ENCODE results near the gene AFF1.

AFF1 gene

DNA sequence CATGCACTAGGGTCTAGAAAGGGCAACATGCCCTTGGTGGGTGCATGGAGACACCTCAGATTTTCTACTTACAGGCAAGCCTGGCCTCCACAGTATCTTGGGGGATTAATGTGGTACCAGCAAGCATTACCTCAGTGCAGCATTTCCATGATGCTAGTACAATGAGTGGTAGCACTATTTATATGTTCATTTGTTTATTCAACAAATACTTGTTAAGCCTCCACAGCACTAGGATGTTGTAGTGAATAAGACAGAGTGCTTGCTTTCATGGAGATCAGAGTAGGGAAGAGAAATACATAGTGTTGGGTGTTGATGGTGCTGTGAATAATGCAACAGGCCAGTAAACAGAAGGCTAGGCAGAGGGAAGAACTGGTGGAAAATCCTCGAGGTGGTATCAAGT is 152.2 kb downstream of the AFF1 start:
- DNase-seq: no peak

DNA sequence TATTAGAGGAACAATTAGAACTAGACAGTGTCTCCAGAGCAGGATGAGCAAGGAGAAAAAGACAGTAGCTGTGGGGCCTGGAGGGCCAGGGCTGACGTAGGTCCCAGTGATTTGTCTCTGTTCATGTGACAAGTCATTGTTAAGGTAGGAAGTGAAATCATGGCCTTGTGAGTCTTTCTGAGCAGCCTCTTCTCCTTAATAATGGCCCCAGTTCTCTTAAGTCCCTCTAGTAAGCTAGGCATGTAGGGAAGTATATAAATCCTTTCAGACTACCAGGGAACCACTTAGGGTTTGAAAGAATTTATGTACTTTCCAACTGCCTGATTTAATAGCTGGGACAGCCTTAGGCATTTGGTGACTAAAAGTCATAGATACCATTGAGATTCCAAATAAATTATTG is 152.6 kb downstream of the AFF1 start:
- DNase-seq: no peak

DNA sequence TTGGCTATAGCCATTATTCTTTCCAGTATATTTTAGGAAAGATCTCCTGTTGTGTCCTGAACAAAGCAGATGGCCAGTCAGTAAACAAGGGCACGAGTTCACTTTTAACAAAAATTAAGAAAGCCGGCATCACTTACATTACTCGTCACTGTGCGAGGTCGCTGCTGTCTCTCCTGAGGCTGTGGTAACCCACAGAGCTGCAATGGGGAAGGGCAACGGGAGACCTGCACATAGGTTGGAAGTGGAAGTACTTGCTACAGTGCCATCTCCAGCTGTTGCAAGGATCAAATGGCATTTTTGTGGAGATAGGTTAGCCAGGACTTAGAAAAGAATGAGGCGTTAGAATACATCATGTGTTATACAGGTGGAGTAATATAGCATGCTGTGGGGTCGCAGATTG is 153.4 kb downstream of the AFF1 start:
- no peak for DNase-seq

DNA sequence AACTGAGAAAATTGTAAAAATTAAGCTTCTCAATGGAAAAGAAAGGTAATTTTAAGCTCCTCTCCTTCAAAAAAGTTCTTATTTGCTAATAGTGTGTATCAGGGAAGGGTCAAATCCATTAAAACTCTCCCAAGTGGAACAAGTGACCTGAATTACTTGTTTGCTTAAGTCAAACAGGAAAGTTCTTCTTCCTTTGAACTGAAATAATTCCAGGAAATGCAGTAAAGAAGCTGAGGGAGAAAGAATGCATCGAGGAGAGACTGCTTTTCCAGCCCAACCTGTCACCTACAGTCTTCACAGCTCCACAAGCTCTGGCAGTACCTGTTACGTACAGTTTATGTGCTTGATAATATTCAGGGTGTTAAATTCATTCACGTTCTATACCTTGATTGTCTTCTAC is 154.6 kb downstream of the AFF1 start:
- DNase-seq: no peak

DNA sequence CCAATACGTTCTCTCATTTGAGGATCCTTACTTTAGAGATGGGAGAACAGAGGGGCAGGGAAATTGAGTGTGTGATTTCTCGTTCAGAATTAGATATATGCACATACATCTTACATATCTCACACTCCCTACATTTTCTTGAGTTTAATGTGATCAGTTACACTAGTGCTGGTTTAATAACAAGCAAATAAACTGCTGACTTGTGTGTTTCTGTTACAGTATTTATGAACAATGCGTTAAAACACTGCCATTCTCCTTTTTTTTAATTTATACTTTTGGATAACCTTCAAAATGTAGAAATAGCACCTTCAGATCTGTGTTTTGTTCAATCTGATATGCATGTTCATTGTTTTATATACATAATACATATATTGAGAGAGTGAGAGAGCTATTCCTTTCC is 155.5 kb downstream of the AFF1 start:
- DNase-seq: no peak

DNA sequence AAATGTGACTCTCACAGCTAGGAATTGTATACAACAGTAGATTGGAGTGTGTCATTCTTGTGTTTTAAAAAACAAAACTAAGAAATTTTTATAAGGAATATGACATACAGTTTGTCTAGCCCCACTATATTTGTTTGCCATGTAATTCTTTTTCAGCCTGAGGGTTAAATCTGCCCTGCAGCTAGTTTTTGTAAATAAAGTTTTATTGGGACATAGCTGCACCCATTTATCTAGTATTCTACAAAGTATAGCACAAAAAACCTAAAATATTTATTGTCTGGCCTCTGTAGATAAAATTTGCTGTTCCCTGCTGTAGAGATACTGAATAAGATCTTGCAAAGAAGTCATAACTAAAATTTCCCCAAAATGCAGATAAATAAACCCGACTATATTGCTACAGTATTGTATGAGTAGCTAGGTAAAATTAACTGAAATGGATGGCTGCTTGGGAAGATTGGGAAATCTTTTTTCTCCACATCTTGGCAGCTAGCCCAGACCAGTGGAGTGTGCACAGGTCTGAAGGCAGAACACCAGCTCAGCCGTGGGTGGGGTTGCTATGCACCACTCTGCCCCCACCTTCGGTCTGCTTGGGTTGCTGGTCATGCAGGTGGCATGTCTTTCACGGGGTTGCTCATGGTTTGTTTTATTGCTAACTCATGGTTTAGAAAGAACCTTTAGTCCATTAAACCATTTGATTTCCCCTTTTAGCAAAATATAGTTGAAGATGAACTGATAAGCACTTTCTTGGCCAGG is 157.8 kb downstream of the AFF1 start:
- no peak for DNase-seq

DNA sequence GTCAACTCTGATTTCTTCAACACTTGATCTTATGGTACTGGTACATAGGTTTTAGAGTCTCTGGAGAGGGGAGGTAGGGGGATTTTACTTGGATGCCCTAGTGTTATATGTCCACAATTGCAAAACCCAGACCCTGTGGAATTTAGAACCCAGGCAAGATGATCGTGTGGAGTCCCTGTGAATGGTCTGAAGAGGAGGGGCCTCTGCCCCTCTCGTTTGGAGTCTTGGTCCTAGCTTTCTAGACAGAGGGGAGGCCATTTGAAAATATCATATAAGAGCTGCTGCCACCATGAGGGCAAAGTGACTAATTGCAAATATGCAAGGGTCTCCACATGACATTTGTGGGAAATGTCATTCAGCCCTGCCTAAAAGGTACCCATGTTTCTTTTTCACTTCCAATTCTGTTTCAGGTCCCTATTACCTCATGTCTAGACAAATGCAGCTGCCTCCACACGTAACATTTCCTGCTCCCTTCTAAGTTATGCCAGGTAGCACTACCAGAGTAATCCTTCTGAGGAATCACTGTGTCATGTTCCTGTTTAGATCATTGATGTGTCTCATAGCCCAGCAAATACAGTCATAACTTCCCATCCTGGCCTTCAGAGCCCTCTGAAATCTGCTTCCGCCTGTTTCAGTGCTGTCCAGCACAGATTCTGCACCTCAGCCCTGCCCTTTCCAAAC is 158.8 kb downstream of the AFF1 start:
- peak; percentile 27 for DNase-seq

DNA sequence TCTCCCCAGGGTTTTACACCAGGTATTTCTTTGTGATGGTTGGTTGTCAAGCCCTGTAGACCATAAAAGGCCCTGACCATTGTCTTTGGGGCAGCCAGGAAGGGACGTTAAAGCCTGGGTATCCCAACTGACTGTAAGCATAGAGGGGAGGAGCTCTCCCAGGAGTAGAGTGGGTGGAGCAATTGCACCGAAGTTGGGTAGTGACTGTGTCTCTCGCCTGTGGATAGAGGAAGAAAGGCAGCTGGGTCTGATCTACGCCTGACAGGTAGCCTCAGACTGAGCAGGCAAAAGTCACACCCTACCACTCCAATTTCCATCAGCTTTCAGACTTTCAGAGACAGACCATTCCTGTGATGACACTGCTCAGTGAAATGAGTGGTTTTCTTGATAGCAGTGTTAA is 162.3 kb downstream of the AFF1 start:
- no peak for DNase-seq

DNA sequence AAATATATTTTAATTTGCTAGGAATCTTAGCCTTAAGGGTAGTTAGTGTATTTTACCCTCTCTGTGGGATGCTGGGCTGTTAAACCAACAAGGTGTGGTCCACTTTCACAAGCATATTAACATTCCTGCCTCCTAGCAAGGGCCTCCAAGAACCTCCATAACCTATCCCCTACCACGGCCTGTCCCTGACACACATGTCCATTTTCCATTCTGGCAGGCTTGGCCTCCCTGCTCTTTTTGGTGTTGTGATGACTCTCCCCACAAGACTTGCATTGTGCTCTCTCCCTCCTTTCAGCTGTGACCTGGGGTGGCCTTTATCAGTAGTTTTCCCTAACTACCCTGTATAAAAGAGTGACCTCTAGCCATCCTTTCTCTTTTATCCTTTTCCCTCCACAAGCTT is 165.4 kb downstream of the AFF1 start:
- DNase-seq: no peak

DNA sequence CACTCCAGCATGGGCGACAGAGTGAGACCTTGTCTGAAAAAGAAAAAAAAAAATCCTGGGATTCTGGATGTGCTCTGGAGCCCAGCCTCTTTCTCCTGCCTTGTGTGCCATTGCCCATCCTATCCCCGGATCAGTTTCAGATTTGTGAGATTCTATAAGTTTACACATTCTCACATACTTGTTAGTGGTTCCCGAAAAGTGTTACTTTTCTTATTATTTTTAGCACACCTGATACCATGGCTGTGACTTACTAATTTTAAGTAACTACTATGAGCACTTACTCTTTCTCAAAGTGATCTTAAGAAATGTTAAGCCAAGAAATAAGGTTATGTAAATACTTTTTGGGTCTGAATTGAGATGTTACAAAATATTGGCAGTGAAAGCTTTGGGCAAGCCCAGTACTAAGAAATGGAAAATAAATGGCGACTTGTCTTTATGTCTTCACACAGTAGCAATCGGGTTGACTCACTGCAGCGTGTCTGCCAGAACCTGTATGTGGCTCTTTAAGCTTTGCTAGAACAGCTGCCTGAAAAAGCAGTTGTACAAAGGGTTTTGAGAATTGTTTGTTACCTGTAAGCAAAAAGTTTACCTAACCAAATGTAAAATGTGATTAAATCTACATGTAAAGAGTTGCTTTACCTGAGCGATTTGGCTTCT is 166.9 kb downstream of the AFF1 start:
- DNase-seq: no peak

DNA sequence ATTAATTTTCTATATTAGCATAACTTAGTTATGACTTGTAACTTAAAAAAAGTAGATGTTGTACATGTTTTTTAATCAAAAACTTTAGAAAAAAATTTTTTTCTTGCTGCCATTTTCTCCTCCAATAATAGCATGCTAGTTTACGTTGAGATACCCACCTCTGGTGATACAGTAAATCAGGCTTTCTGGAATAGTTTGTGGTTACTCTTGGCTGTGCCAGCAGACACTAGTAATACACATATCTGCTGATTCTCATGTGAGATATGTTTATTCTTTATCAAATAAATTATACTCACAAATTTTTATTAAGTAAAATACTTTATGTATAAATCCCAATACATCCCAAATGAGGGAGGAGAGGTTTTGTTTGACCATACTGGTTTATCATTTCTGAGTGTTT is 168.3 kb downstream of the AFF1 start:
- no peak for DNase-seq

DNA sequence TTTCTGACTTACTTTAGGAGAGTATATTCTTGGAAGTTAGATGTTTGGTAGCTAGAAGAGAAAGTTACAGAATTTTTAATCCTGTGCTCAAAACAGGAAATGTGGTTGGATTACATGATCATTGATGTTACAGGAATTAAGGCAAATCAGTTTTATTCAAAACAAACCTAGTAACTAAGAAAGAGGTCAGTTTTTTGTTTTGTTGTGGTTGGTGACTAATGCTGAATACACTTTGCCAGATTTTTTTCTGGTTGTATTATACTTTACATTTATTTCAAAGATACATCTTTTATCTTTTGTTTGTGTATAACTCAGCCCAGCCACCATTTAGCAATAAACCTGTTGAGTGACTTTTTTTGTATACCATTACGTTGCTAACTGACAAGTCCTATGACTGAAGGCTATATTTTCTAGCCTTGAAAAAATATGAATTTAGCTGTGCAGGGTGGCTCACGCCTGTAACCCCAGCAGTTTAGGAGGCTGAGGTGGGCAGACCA is 168.9 kb downstream of the AFF1 start:
- DNase-seq: no peak

DNA sequence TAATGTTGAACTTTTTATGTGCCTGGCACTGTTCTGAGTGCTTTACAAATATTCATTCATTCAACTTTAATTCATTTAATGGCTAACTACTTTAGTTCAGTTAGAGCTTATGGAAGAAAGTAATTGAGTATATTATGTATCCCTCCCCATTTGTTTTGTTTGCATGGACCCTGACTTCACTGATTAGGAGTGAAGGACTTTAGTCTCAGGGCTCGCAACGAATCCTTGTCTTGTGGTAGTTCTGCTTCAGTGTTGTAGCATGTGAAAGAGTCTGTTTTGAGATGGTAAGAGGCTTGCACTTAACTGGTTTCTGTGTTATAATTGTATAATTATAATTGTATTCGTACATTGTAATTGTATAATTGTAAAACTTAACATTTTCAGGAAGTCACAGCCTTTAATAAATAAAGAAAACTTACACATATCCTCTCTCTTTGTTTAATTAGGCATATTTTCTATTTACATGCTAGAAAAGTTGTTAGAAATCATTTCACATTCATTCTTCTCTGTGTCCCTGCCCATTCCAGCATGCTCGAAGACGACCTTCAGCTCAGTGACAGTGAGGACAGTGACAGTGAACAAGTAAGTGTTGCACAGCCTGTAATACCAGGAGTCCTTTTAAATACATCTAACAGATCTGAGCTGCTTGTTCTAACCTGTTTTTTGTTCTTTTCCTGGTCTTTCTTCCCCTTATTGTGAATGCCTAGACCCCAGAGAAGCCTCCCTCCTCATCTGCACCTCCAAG is 170.5 kb downstream of the AFF1 start:
- no peak for DNase-seq

DNA sequence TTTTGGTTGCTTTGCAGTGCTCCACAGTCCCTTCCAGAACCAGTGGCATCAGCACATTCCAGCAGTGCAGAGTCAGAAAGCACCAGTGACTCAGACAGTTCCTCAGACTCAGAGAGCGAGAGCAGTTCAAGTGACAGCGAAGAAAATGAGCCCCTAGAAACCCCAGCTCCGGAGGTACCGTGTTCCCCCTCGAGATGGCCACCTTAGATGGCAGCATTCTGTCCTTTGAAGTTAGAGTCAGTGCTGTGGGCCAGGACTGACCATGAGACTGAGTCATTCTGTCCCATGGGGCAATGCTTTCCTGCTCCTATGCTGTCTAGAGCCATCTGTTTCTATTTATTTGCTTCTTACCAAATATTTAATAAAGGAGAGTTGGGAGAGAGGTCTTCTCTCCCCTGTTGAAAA is 173.3 kb downstream of the AFF1 start:
- no peak for DNase-seq

DNA sequence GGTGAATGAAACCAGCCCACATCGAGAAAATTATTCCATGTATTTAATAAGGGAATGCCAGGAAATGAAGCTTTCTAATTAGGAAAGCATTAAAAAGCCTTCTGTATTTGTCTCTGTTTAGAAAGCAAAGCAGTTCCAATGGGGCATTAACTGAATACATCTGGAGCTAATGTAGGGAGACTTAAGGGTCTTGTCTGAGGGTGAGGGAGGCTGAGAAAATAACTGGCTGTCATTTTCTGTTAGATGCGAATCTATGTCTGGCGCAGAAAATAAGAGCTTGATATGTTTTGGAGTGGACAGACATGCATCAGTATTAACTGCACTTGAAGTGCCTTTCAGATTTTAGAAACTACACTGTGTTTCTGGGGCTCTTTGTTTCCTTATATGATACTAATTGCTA is 174.3 kb downstream of the AFF1 start:
- no peak for DNase-seq

DNA sequence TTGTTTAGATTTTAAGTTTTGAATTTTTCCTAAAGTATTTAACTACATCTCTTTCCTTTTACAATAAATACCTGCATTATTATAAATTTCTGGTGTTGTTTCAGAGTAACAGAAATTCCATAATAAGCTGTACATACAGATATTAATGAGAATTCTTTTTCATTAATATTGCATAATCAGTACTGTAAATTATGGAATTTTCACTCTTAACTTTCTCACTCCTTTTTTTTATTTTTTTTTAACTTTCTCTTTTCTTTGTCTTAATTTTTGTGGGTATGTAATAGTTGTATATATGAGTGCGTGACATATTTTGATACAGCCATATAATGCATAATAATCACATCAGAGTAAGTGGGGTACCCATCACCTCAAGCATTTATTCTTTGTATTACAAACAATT is 175.1 kb downstream of the AFF1 start:
- no peak for DNase-seq

DNA sequence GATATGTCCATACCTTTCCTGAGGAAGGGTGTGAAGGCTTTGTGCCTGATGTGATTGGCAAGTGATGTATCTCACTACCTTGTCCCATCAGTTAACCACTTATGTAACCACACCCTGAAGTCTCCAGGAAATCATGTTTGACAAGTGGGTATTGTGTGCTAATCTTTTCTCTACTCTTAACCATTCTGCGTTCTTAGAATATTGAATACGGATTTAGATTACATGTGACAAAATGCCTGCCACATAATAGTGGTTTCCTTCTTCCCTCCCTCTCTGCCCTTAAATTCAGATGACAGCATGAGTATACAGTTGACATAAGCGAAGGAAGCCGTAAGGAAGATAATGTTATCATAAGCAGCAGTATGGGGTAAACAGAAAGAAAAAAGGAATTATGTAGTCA is 177.3 kb downstream of the AFF1 start:
- no peak for DNase-seq

DNA sequence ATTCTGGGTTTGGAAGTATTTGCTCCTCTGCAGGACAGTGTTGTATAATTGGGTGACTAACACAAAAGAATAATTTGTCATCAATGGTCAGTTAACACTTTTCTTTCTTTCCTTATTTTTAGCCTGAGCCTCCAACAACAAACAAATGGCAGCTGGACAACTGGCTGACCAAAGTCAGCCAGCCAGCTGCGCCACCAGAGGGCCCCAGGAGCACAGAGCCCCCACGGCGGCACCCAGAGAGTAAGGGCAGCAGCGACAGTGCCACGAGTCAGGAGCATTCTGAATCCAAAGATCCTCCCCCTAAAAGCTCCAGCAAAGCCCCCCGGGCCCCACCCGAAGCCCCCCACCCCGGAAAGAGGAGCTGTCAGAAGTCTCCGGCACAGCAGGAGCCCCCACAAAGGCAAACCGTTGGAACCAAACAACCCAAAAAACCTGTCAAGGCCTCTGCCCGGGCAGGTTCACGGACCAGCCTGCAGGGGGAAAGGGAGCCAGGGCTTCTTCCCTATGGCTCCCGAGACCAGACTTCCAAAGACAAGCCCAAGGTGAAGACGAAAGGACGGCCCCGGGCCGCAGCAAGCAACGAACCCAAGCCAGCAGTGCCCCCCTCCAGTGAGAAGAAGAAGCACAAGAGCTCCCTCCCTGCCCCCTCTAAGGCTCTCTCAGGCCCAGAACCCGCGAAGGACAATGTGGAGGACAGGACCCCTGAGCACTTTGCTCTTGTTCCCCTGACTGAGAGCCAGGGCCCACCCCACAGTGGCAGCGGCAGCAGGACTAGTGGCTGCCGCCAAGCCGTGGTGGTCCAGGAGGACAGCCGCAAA is 179.6 kb downstream of the AFF1 start:
- DNase-seq: no peak

DNA sequence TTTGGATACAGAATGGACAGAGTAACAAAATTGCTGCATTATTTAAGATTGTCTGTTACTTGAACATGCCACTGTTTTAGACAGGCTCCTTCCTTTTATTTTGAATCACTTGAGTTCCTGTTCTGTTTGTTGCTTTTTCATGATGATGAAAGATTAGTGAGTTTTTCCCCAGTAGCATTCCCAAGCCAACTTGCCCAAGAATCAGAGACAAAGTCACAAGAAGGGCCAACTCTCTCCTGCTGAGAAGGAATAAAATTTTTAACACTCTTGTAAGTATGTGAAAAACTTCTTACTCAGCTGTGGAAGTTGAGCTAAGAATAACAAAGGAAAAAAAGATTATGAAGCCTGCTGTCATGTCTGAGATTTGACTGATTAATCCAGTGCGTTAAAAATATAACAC is 181.4 kb downstream of the AFF1 start:
- DNase-seq: no peak

DNA sequence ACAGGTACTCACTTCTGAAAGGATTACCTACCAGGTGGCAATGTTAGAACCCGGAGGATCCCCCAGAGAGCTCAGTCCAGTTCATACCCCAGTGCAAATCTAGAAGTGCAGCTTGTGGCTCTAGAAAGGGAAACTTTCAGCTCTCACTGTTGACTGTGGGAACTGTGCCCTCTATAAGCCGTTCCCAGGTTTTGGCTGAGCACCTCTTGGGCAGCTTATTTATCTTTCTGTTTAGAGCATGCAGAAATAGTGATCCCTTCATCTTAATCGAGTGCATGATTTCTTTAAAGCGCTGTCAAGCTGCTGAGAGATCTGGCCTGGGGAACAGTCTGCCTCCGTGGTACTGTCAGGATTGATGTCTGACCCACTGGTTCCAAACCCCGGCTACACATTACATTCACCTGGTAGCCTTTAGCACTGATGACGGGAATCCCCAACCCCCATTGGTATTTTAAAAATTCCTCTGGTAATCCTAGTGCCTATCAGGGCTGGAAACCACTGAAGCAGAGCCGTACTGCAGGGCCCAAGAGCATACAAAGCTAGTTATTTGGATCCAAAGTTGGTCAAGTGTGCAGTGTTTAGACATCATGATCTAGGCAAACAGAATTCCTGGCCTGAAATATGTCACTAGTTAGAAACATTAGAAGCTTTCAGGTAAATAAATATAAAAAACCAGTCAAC is 182.4 kb downstream of the AFF1 start:
- no peak for DNase-seq

DNA sequence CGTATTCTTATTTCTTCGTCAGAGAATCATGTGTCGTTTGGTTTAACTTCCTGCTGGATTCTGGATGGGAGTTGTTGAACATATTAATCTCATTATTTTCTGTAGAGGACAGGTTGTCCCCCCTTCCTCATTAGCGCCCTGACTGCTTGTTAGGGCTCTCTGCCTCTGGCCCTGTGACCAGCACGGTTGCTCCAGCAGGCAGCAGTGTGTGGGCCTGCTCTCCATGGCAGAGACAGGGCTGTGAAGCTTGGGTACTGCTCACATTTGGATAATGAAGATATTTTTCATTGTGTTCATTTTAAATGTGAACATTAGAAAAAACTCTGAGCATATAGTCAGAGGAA is 182.9 kb downstream of the AFF1 start:
- no peak for DNase-seq

DNA sequence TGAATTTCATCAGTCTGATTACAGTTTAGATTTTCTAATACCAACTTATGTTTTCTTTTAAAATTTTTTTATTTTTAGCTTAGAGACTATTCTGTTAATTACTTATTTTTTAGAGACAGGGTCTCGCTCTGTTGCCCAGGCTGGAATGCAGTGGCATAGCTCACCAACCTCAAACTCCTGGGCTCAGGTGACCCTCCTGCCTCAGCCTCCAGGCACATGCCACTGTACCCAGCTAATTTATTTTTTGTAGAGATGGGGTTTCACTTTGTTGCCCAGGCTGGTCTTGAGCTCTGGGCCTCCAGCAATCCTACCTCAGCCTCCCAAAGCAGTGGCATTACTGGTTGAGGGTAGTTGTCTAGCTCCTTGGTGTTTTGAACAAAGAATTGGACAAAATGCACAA is 183.6 kb downstream of the AFF1 start:
- DNase-seq: no peak

All from NCI-H1436 treated with DMSO at 0.1 percent for 48 hours (cell line).